Neural crest cell (in vitro differentiated cells): ENCODE results near the gene EVPL. TPM values are rescaled to one million over a fixed set of nuclear protein-coding genes. Genes with fewer than 3 reads are reported as not detected.
A peak's percentile ranks its signal among the peaks of the same experiment; 100 is the strongest.

Source experiments
- DNase-seq: peaks from one replicate; pipeline ENCODE4 v3.0.0; 2021; ENCODE audit warnings: low read depth, mixed read lengths, low spot score
- H3K27ac Mint-ChIP-seq: one replicate; pipeline ENCODE4 v1.8.0; 2021; ENCODE audit warnings: mild to moderate bottlenecking, mixed read lengths; ENCODE audit not compliant: unreplicated experiment
- H3K27me3 Mint-ChIP-seq: 2 replicates; pipeline ENCODE4 v1.8.0; 2021; ENCODE audit warnings: low read depth, mild to moderate bottlenecking, mixed read lengths
- H3K36me3 Mint-ChIP-seq: 2 replicates; pipeline ENCODE4 v1.8.0; 2021; ENCODE audit warnings: low read depth, mild to moderate bottlenecking, mixed read lengths
- H3K4me1 Mint-ChIP-seq: 2 replicates; pipeline ENCODE4 v1.8.0; 2021; ENCODE audit warnings: mixed read lengths
- H3K4me3 Mint-ChIP-seq: one replicate; pipeline ENCODE4 v1.8.0; 2021; ENCODE audit warnings: mild to moderate bottlenecking, mixed read lengths
- H3K9me3 Mint-ChIP-seq: 2 replicates; pipeline ENCODE4 v1.8.0; 2021; ENCODE audit warnings: mixed read lengths
- CTCF ChIP-seq: fragments of 200-600 bp; sonication (generic); conservative IDR thresholded peaks from 2 replicates; pipeline ENCODE4 v1.5.0; 2021; ENCODE audit warnings: antibody characterized with exemption, mild to moderate bottlenecking
- total RNA-seq: library from RNA; stranded (reverse); gene quantifications from 2 replicates; pipeline ENCODE4 v1.2.1, GENCODE V29; 2021

Gene EVPL
- total RNA-seq, 1 donor from 2014 or later = not detected

GRCh38 chr17:76013377-76013932, 13.7 kb downstream of the EVPL start:
- H3K4me1 Mint-ChIP-seq = peaks cover 3% of the 10 kb centered on the region
- H3K9me3 Mint-ChIP-seq = no peaks in the 10 kb centered on the region
- DNase-seq = no peak
- H3K27me3 Mint-ChIP-seq = no peaks in the 10 kb centered on the region
- TF ChIP-seq CTCF = no peak
- no peaks in the 10 kb centered on the region for H3K36me3 Mint-ChIP-seq
- H3K27ac Mint-ChIP-seq = peak overlapping the region; percentile 88
- H3K4me3 Mint-ChIP-seq = no peak overlapping the region

DNA sequence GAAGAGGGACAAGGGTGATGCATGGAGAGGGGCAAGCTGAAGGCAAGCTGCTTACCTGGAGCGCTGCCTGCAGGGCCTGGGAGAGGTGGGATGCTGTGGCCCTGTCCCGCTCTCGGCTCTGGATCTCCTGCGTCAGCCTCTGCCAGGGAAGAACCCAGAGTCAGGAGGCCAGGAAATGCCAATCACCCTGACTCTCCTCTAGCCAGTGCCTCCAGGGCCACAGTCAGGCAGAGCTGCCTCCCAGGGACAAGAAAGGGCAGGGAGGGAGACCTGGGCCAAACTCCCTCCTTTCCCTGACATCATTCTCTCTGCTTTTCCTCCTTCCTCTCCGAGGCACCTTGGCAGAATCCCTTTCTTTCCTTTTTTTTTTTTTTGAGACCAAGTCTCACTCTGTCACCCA, 15.2 kb downstream of the EVPL start:
- no peaks in the 10 kb centered on the region for H3K9me3 Mint-ChIP-seq
- H3K27me3 Mint-ChIP-seq = no peaks in the 10 kb centered on the region

GRCh38 chr17:76009969-76010661, 17.0 kb downstream of the EVPL start:
- no peaks in the 10 kb centered on the region for H3K9me3 Mint-ChIP-seq
- H3K4me3 Mint-ChIP-seq = no peak overlapping the region
- H3K27ac Mint-ChIP-seq = no peak overlapping the region
- H3K4me1 Mint-ChIP-seq = peaks cover 3% of the 10 kb centered on the region
- no peaks in the 10 kb centered on the region for H3K36me3 Mint-ChIP-seq
- TF ChIP-seq CTCF = no peak
- no peak for DNase-seq
- no peaks in the 10 kb centered on the region for H3K27me3 Mint-ChIP-seq

More for the DNA sequence above, 15.2 kb downstream of the EVPL start:
- peaks cover 3% of the 10 kb centered on the region for H3K4me1 Mint-ChIP-seq
- H3K27ac Mint-ChIP-seq = no peak overlapping the region
- no peaks in the 10 kb centered on the region for H3K36me3 Mint-ChIP-seq
- TF ChIP-seq CTCF = no peak
- DNase-seq = no peak
- no peak overlapping the region for H3K4me3 Mint-ChIP-seq

- no peak for TF ChIP-seq CTCF
- Mint-ChIP-seq H3K9me3 (no peaks in the 10 kb centered on the region), H3K36me3 (no peaks in the 10 kb centered on the region), H3K4me3 (no peak overlapping the region), H3K4me1 (peaks cover 3% of the 10 kb centered on the region), H3K27ac (no peak overlapping the region), H3K27me3 (no peaks in the 10 kb centered on the region)
- DNase-seq = no peak
These were observed 17.7 kb downstream of the EVPL start for GRCh38 chr17:76009447-76009846.

- Mint-ChIP-seq H3K27ac (no peak overlapping the region), H3K4me3 (no peak overlapping the region), H3K36me3 (no peaks in the 10 kb centered on the region), H3K9me3 (no peaks in the 10 kb centered on the region), H3K4me1 (no peaks in the 10 kb centered on the region), H3K27me3 (no peaks in the 10 kb centered on the region)
- no peak for DNase-seq
- TF ChIP-seq CTCF = no peak
These were observed 18.3 kb downstream of the EVPL start for GRCh38 chr17:76008630-76009425.
